SK-N-SH (cell line): ENCODE results near the gene SLX4IP. TPM values are rescaled to one million over a fixed set of nuclear protein-coding genes. Genes with fewer than 3 reads are reported as not detected.
A peak's percentile ranks its signal among the peaks of the same experiment; 100 is the strongest.

Source experiments
- CTCF ChIA-PET: fragments of 300-600, 350-600 bp; formaldehyde crosslinking; extraction: SDS; loops from one replicate; lab custom pipeline; 2021; lab: Yijun Ruan, JAX
- POLR2A ChIA-PET: fragments of 350-600 bp; sonication (Branson Sonifier 250); formaldehyde crosslinking; extraction: SDS; loops from one replicate; lab custom pipeline; 2020; ENCODE audit warnings: antibody characterized with exemption, inconsistent platforms; lab: Yijun Ruan, JAX
- DNase-seq: peaks from one replicate; pipeline ENCODE4 v3.0.0; 2012
- H2AFZ ChIP-seq: fragments of 200-600 bp; sonication (generic); 2 replicates; pipeline ENCODE4 v1.8.1; 2016; ENCODE audit warnings: antibody characterized with exemption, mild to moderate bottlenecking, low read depth
- H3F3A ChIP-seq: fragments of 200-600 bp; sonication (generic); replicated peaks from 2 replicates; pipeline ENCODE3; 2016; ENCODE audit warnings: antibody characterized with exemption, mild to moderate bottlenecking; ENCODE audit not compliant: insufficient read depth
- H3K27ac ChIP-seq, 2 experiments: fragments of 200-500 bp in 1 of 2; fragments of 200-600 bp in 1 of 2; sonication (Bioruptor generic) in 1 of 2; sonication (generic), shearing (Covaris generic) in 1 of 2; 2 replicates each; pipeline versions ENCODE4 v1.5.1 to v1.6.1; 2014 to 2016; ENCODE audit warnings: low read depth in 2 of 2, inconsistent platforms in 1 of 2, low read length in 1 of 2, mild to moderate bottlenecking in 1 of 2, mixed read lengths in 1 of 2
- H3K27me3 ChIP-seq: fragments of 200-600 bp; sonication (generic), shearing (Covaris generic); 2 replicates; pipeline ENCODE4 v1.6.1; 2016; ENCODE audit warnings: mixed run types; ENCODE audit not compliant: insufficient read depth
- H3K36me3 ChIP-seq, 2 experiments: fragments of 200-500 bp in 1 of 2; fragments of 200-600 bp in 1 of 2; sonication (Bioruptor generic) in 1 of 2; sonication (generic) in 1 of 2; replicated peaks in 1 of 2; 2 replicates each; pipeline versions ENCODE3 to v1.5.1; 2014 to 2016; ENCODE audit warnings: low read length in 1 of 2, mild to moderate bottlenecking in 1 of 2; ENCODE audit not compliant: insufficient read depth in 2 of 2, control insufficient read depth in 1 of 2
- H3K4me1 ChIP-seq, 2 experiments: fragments of 200-500 bp in 1 of 2; fragments of 200-600 bp in 1 of 2; sonication (Bioruptor generic) in 1 of 2; sonication (generic), shearing (Covaris generic) in 1 of 2; 2 replicates each; pipeline versions ENCODE4 v1.5.1 to v1.6.1; 2014 to 2016; ENCODE audit warnings: low read depth in 1 of 2, low read length in 1 of 2, mixed run types in 1 of 2; ENCODE audit not compliant: insufficient read depth in 2 of 2, control insufficient read depth in 1 of 2
- H3K4me2 ChIP-seq: fragments of 200-600 bp; sonication (generic), shearing (Covaris generic); 2 replicates; pipeline ENCODE4 v1.6.1; 2017; ENCODE audit warnings: mixed run types
- H3K4me3 ChIP-seq, 2 experiments: fragments of 200-500 bp in 1 of 2; fragments of 200-600 bp in 1 of 2; sonication (Bioruptor generic) in 1 of 2; sonication (generic), shearing (Covaris generic) in 1 of 2; 2 replicates each; pipeline versions ENCODE4 v1.5.1 to v1.8.1; 2014 to 2016; ENCODE audit warnings: low read depth in 2 of 2, inconsistent platforms in 1 of 2, low read length in 1 of 2, mild to moderate bottlenecking in 1 of 2, mixed read lengths in 1 of 2, moderate library complexity in 1 of 2
- H3K79me2 ChIP-seq: fragments of 200-600 bp; sonication (generic); 2 replicates; pipeline ENCODE4 v1.8.1; 2017; ENCODE audit warnings: mild to moderate bottlenecking; ENCODE audit not compliant: insufficient read depth
- H3K9ac ChIP-seq: fragments of 200-600 bp; sonication (generic); 2 replicates; pipeline ENCODE4 v1.6.1; 2017; ENCODE audit warnings: mixed run types
- H3K9me2 ChIP-seq: fragments of 200-600 bp; sonication (generic); 2 replicates; pipeline ENCODE4 v1.6.1; 2017; ENCODE audit warnings: mixed run types
- H3K9me3 ChIP-seq: fragments of 200-600 bp; sonication (generic); 2 replicates; pipeline ENCODE4 v1.6.1; 2017; ENCODE audit warnings: mixed run types, mild to moderate bottlenecking, moderate library complexity
- H4K20me1 ChIP-seq: fragments of 200-600 bp; sonication (generic); 2 replicates; pipeline ENCODE4 v1.6.1; 2017; ENCODE audit warnings: mild to moderate bottlenecking, mixed run types; ENCODE audit not compliant: insufficient read depth
- CTCF ChIP-seq: fragments of 200-600 bp; sonication (generic); IDR thresholded peaks from 2 replicates; pipeline ENCODE4 v1.6.1; 2017; ENCODE audit warnings: antibody characterized with exemption, mild to moderate bottlenecking, moderate library complexity
- EP300 ChIP-seq, 2 experiments: IDR thresholded peaks; 2 replicates each; pipeline versions ENCODE4 v1.4.0 to v1.6.1; 2012; ENCODE audit warnings: borderline replicate concordance in 1 of 2, low read depth in 1 of 2, low read length in 1 of 2
- FOXM1 ChIP-seq: IDR thresholded peaks from 2 replicates; pipeline ENCODE4 v1.4.0; 2012; ENCODE audit warnings: low read depth, mild to moderate bottlenecking
- NFIC ChIP-seq: IDR thresholded peaks from 2 replicates; pipeline ENCODE4 v1.4.0; 2012; ENCODE audit warnings: borderline replicate concordance
- NRF1 ChIP-seq: IDR thresholded peaks from 2 replicates; pipeline ENCODE4 v1.6.1; 2012; ENCODE audit warnings: low read depth, mild to moderate bottlenecking, low read length
- POLR2AphosphoS5 ChIP-seq: IDR thresholded peaks from 2 replicates; pipeline ENCODE4 v1.6.1; 2012; ENCODE audit warnings: low read depth, low read length
- RCOR1 ChIP-seq: fragments of 150-350 bp; IDR thresholded peaks from 2 replicates; pipeline ENCODE4 v1.6.1; 2017; ENCODE audit warnings: antibody characterized with exemption, low read length
- REST ChIP-seq: IDR thresholded peaks from 2 replicates; pipeline ENCODE4 v1.6.1; 2012; ENCODE audit warnings: mild to moderate bottlenecking, low read depth, low read length, moderate library complexity
- SIN3A ChIP-seq: IDR thresholded peaks from 2 replicates; pipeline ENCODE4 v1.6.1; 2012; ENCODE audit warnings: low read depth, mild to moderate bottlenecking, low read length, moderate library complexity, borderline replicate concordance
- TAF1 ChIP-seq: IDR thresholded peaks from 2 replicates; pipeline ENCODE4 v1.6.1; 2012; ENCODE audit warnings: low read depth, mild to moderate bottlenecking, low read length, moderate library complexity, borderline replicate concordance
- TCF12 ChIP-seq: IDR thresholded peaks from 2 replicates; pipeline ENCODE4 v1.4.0; 2012
- WGBS: methylation state at CpG from one replicate; pipeline ENCODE4 v1.1.6; 2017; ENCODE audit warnings: low lambda C conversion rate; 5-methylcytosine and 5-hydroxymethylcytosine counted together
- polyA plus RNA-seq, 3 experiments: library from polyadenylated mRNA; depleted of rRNA; stranded (reverse); fragments of >200 nt; gene quantifications; 2 replicates each; pipeline ENCODE4 v1.2.3, GENCODE V29; 2012

SLX4IP gene
- polyA plus RNA-seq, 1 of the 3 experiments (the other 2 are of a cell fraction): 1.3 TPM

- TF ChIP-seq SIN3A (no peak), EP300 (IDR thresholded peaks at IDR 0.05; ENCODE audit: borderline replicate concordance in 1 of 2, low read depth in 1 of 2, low read length in 1 of 2) (0 out of 4 replicates have a peak, but pooled peaks of 1 of the 2 experiments have one; percentile 9), REST (no peak), TCF12 (peak; percentile 31; the same call in 1 of the 2 replicates), POLR2AphosphoS5 (no peak), CTCF (no peak), NFIC (peak; percentile 65; the same call in 1 of the 2 replicates), RCOR1 (no peak)
Observed at GRCh38 chr20:10537850-10538480, 102.9 kb downstream of the SLX4IP start (continued).

- Histone ChIP-seq H3K9me3 (no peaks in the 10 kb centered on the region), H3K4me2 (no peak overlapping the region), H3K27ac (peak overlapping the region in 1 of 2 experiments; percentile 50; a peak in 1 of 4 replicates), H3F3A (peaks cover 15% of the 10 kb centered on the region), H3K9me2 (no peaks in the 10 kb centered on the region), H3K79me2 (no peaks in the 10 kb centered on the region), H3K27me3 (no peaks in the 10 kb centered on the region), H2AFZ (no peak overlapping the region), H3K4me1 (peaks cover 2 to 41% of the 10 kb centered on the region in 2 experiments; a peak in 2 of 4 replicates), H3K9ac (no peak overlapping the region), H3K4me3 (no peak overlapping the region), H4K20me1 (no peaks in the 10 kb centered on the region), H3K36me3 (no peaks in the 10 kb centered on the region)
- CTCF ChIA-PET: interaction anchor here (0.6 to 0.9 kb wide), 2 partner anchors 14 to 45 kb away, joined by 3 read pairs; no protein-coding TSS in a partner anchor
- WGBS: 7% methylated on average over 1 of the region's 1 CpG
- DNase-seq: no peak
- POLR2A ChIA-PET: no interaction called here
- TF ChIP-seq NRF1 (no peak), TAF1 (no peak), FOXM1 (no peak)
Observed at GRCh38 chr20:10538768-10539167, 103.7 kb downstream of the SLX4IP start.
